COR-L47 (cell line): ENCODE results near the gene C19orf85.
"Not testable (repeated sequence)": the region's sequence is repeated elsewhere in the genome, so short reads cannot be mapped to it uniquely, and the experiment has no call there.

ENCODE experiments used
- DNase-seq: peaks from one replicate; lab custom pipeline; 2025; lab: John Stamatoyannopoulos, UW

C19orf85 gene

DNA sequence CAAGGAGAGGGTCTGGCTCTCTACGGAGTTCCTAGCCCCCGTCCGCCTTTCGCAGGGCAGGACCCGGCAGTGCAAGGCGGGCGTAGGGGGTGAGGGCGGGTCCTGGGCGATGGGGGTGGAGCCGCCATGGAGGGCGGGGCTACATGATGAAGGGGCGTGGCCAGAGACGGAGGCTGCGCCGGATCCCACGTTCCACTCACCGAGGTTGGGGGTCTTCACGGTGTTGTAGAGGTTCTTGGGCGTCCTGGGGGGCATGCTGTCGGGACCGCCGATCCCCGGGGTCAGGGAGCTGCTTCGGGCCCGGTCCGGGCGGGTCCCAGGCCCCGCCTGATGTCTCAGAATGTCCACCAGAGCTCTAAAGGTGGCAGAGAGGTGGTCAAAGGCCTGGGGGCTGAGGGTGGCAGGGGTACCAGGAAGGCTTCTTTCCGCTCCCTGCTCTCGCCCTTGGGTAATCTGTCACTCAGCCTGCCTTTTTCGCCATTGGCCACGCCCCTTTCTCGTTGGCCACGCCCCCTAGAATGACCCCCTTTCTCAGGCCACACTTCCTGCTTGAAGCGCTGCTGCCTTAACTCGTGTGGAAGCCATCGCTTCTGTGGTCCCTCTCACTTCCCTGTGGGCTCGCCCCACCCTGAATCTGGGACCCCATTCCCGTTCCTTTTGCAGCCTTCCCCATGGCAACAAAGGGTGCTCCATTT, 24.0 kb downstream of the C19orf85 start:
- DNase-seq, result no peak

DNA sequence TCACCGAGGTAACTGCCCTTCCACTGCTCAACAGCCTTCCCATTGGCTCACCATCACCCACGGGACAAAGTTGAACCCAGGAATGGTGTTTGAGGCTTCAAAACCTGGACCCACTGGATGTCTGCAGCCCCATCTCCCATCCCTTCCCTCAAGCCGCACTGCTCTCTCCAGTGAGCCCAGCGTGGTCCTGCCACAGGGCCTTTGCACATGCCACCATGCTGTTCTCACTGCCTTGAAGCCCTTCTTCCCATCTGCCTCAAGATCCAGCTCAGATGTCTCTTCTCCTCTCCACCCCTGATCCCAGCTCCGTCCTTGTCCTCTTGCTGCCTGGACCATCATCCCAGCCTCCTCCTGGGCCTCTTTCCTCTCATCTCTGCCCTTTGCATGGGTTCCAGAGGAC, 25.5 kb downstream of the C19orf85 start:
- no peak for DNase-seq

DNA sequence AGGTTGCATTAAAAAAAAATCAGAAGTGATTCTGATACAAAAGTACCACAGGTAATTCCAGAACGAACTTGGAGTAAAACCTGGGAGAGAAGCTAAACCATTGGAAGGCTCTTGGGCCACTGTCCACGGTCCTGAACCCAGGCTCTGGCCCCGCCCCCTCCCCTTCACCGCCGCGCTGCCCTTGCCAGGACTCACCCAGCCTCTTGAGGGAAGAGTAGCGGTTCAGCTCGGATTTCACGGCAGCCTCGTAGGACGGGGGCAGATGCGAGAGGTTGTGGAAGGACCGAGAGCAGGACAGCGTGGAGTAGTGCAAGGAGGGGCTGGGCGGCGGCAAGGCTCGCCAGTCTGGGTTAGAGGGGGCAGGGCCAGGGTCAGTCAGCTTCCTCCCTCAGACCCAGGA, 27.1 kb downstream of the C19orf85 start:
- DNase-seq, result no peak

DNA sequence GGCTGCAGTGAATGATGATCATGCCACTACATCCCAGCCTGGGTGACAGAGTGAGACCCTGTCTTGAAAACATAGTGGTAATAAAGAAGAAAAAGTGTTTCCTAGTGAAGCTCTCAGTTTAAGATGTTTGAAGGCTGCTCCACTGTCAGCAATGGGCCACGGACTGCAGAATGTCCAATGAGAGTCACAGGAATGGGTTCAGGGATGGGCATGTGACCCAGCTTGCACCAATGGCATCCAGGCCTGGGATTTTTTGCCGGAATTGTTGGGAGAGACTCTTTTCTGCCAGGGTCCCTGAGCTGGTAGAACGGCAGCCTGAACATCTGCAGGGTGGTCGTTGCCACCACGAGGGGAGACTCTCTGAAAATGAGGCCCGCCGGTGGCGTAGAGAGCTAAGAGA, 27.7 kb downstream of the C19orf85 start:
- DNase-seq, result no peak

DNA sequence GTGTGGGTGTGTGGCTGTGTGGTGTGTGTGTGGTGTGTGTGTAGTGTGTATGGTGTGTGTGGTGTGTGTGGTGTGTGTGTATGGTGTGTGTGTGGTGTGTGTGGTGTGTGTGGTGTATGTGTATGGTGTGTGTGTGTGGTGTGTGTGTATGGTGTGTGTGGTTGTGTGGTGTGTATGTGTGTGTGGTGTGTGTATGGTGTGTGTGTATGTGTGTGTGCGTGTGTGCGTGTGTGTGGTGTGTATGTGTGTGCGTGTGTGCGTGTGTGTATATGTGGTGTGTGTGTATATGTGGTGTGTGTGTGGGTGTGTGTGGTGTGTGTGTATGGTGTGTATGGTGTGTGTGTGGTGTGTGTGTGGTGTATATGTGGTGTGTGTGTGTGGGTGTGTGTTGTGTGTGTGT, 29.5 kb downstream of the C19orf85 start:
- DNase-seq, result no peak

DNA sequence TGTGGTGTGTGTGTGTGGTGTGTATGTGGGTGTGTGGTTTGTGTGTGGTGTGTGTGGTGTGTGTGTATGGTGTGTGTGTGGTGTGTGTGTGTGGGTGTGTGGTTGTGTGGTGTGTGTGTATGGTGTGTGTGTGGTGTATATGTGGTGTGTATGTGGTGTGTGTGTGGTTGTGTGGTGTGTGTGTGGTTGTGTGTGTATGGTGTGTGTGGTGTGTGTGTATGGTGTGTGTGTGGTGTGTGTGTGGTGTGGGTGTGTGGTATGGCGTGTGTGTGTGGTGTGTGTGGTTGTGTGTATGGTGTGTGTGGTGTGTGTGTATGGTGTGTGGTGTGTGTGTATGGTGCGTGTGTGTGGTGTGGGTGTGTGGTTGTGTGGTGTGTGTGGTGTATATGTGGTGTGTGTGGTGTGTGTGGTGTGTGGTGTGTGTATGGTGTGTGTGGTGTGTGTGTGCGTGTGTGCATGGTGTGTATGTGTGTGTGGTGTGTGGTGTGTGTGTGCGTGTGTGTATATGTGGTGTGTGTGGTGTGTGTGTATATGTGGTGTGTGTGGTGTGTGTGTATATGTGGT, 30.1 kb downstream of the C19orf85 start:
- no peak for DNase-seq

DNA sequence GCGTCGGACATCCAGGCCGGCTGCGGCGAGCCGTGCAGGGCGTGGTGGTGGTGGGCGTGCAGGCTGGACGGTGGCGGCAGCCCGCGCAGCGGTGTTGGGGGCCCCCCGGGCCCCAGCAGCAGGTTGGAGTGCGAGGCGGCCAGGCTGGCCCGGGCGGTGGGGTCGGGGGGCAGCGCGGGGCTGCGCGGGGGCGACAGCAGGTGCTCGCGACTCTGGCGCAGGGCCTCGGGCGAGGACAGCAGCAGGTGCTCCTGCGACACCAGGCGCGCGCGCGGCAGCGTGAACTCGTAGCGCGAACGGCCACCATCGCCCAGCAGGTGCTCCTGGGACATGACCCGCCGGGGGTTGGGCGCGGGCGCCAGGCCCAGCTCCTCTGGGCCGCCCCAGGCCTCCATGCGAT, 31.3 kb downstream of the C19orf85 start:
- DNase-seq, result no peak

DNA sequence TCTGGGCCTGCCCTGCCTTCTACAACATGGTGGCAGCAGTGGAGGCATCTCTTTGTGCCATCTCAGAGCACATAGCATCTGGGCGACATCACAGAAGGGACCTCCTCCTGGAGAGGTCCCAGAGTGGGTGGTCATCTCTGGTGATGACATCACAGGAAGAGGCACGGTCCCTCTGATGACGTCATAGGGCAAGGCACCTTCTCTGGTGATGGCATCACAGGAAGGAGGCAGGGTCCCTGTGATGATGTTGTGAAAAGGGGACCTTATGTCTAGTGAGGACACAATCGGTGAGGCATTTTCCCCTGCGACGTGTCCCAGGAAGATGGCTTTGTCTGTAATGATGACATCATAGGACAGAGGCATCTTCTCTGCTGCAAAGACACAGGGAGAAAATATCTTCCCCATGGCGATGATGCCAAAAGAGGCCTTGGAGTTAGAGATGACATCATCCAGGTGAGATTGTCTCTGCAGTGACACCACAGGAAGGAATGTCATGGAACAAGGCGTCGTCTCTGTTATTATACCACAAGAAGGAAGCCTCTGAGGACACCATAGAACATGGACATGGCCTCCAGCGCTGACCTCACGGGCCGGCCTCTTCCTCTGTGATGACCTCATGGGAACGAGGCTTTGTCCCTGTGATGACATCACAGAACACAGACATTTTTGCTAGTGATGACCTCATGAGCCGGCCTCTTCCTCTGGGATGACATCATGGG, 32.2 kb downstream of the C19orf85 start:
- DNase-seq, result no peak

DNA sequence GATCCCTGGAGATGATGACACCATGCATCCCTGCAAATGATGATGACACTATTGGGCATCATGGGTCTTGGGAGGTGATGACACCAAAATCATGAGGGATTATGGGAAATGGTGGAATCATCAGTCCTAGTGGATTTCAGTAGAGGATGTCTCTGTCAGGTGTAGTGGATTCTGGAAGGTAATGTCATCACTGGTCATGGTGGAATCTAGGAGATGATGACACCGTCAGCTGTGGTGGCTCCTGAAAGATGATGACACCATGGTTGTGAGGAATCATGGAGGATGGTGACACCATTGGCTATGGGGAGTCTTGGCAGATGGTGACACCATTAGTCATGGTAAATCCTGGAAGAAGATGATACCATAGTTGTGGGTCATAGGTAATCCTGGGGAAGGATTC, 33.4 kb downstream of the C19orf85 start:
- no peak for DNase-seq

DNA sequence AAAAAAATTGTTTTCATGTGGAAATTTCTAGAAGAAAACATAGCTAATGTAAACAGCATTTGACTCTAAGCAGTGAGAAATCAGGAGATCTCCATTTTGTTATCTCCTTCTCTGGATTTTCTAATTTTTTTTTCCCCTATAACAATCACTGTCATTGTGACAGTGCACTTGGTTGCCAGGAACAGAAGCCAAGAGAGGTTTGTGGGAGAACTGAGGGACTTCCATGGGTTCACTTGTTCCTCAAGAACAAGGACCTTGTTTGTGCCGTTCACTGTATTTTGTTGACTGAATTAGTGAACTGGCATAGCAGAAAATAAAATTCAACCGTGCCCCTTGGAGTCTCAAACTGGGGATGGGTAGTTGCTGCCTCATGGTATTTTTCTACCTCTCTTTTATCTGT, 38.5 kb downstream of the C19orf85 start:
- DNase-seq, result no peak

DNA sequence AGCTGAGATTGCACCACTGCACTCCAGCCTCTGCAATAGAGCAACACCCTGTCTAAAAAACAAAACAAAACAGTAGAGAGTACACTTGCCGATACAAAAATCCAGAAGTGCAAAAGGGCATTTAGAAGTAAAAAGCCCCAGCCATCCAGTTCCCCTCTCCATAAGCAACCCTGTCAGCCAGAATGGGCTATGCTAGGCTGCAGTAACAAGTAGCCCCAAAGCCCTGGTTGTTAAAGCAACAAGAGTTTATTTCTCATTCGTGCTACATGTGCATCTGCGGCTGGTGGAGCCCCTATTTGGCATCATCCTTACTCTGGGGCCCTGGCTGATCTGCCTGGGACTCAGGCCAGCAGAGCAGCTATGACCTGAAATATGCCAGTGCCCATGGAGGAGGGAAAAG, 40.0 kb downstream of the C19orf85 start:
- DNase-seq, result no peak

DNA sequence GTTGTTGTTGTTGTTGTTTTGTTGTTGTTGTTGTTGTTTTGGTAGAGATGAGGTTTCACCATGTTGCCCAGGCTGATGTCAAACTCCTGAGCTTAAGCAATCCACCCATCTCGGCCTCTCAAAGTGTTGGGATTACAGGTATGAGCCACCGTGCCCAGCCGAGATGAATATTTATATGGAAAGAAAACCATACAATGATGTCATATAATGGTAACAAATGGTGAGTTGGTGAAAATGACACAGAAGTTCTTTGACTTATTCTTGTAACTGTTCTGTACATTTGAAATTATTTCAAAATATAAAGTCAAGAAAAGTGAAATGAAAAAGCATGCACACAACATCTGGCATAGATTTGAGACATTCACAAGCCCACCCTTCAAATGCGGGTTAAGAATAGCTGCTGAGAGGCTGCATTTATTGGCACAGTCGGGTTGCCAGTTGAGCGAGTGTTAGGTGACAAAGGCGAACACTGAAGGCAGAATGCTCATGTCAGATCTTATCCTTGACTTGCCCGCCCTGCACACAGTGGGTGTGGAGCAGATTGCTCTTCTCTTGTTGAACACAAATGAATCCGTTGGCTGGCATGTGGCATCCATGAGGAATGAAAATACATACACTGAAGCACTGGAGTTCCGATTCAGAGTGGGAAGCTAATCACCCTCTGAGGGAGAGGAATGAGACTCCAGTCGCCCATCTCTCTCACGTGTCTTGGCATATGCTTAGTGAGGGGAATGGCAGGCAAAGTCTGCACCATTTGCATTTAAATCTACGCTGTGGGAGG, 41.1 kb downstream of the C19orf85 start:
- DNase-seq, result no peak

DNA sequence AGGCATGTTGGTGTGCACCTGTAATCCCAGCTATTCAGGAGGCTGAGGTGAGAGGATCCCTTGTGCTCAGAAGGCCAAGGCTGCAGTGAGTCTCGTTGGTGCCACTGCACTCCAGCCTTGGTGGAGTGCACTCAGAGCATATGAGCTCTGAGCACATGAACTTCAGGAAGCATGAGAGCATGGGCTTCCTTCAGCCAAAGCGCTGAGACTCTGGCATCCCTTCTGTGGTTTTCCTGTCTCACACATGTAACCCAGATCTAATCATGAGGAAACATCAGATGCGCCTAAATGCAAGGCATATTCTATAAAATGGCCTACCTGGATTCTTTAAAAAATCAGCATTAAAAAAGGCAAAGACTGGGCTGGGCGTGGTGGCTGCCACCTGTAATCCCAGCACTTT, 43.3 kb downstream of the C19orf85 start:
- not testable (repeated sequence) for DNase-seq

DNA sequence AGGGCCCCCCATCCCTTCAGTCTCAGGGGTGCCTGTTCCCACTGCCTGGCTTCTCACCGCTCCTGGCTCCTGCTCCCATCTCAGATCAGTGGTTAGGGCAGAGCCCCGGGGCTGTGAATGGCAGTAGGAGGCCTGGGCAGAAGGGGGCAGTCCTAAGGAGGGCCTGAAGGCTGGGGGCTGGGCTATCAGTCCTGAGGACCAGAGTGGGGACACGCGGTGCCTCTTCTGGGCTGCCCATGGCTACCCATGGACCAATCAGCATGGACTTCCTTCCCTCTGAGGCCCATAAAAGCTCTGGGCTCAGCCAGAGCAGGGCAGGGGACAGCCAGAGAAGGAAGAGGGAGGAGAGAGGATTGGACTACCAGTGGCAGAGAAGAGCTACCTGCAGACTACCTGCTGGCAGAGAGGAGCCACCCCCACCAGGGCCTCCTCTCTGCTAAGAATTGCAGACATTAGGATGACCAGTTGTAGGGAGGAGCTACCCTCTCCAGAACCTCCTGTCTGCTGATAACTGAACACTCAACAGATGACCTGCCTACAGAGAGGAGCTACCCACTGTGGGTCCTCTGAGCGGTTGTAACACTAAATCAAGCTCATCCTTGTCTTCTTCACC, 44.8 kb downstream of the C19orf85 start:
- no peak for DNase-seq

DNA sequence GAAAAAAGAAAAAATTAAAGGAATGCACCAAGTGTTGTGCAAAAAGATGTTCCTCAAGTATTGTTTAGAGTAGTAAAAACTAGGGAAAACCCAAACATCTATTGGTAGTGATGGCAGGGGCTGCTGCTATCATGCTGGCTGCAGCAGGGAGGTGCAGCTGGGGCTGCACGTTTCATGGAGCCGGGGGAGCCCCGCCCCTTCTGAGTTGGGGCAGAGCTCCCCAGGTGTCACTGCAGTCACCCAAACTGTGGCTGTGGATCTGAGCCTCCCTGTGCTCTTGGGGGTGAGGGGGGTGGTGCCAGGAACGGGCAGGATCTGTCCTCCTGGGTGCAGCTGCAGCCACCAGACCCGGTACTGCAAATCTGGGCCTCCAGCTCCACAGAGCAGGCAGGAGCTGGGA, 45.4 kb downstream of the C19orf85 start:
- no peak for DNase-seq

DNA sequence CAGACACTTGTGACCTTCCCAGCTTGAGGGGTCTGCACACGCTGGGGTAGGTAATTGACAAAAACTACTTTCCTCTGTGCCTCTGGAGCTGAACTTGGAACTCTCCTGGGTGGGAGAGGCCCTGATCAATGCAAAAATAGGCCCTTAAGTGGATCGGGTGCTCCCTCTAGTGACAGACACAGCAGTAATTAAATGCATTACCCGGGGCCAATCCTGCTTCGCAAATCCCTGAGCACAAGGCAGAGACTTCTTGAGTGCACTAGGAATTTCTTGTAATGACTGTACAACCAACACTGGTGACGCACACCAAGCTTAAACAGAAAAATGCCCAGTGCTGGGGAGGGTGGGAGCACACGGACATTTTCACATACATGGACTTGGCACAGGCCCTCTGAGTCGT, 46.4 kb downstream of the C19orf85 start:
- peak; percentile 80 for DNase-seq
